HuH-7 (cell line): Measurements from ENCODE around the gene ZFHX3.

ENCODE experiments used
- DNase-seq: peaks from one replicate; pipeline ENCODE4 v3.0.0; 2011; ENCODE audit warnings: low spot score

Gene ZFHX3

GRCh38 chr16:72878301-72879269, 169.3 kb downstream of the ZFHX3 start:
- DNase-seq = no peak

GRCh38 chr16:72877374-72878028, 170.4 kb downstream of the ZFHX3 start:
- DNase-seq = peak; percentile 49

DNA sequence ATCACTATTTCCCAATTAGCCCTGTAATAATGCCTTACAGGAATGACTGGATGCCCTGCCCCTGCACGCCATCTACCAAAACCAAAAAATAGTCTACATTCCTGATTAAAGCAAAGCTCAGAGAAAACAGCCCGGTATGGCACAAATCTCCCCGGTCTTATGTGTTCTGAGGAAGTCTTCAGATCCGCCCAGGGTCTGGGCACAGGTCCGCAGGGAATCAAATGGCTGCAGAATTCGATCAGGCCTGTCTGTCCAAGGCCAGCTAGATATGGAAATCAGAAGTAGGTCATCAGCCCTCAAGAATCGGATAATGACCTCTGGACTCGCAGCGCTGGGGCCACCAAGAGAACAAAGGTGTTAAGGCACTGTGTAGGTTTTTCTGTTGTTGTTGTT, 171.0 kb downstream of the ZFHX3 start:
- DNase-seq = no peak

GRCh38 chr16:72876221-72876620, 171.7 kb downstream of the ZFHX3 start:
- no peak for DNase-seq

DNA sequence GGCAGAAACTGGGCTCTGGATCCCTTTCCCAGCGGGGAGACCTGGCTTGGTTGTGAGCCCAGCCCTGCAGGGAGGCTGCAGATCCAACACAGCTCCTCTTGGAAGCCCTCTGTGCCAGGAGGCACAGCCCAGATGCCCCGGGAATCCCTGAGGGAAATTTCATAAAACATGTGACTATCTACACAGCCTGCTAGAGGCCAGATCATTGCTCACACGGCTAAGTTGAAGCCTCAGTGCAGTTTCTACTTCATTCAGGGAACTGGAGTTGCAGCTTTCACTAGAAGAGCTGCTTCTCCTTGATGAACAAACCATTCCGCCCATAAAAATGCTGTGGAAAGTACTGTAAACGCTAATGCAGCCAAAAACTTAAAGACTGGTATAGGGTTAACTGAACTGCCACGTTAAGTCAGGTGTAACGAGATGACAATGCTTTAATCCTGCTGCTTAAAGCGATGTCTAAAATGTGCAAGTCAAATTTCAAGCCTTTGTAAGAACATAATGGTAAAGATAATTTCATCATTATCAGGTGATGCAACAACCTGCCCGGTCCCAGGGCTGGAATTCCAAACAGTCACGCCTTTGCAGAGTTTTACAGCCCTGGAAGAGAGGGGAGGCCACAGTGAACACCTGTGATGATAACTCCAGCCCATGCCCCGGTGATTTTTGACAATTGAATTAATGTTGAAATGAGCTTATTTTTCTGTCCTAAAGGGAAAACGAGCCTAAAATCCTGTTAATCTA, 172.5 kb downstream of the ZFHX3 start:
- DNase-seq = peak; percentile 72

GRCh38 chr16:72873853-72874252, 174.1 kb downstream of the ZFHX3 start:
- DNase-seq = no peak

- no peak for DNase-seq
Measured at GRCh38 chr16:72873044-72873443, 174.9 kb downstream of the ZFHX3 start.

DNA sequence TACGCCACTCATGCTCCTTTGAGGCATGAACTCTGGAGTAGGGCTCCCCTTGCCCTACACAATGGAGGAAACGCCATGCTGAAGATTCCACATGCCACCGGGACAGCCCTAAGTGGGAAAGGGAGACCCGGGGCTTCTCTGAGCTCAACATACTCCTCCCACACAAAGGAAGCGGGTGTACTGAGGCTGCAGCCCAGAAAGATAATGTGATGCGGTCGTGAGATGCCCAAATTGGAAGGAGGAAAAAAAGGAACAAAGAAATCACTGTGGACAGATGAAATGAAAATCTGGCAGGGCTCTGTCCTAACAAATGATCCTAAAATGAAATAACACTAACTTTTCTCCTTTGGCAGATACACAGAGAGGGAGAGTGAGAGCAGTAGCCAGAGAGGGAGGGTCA, 182.1 kb downstream of the ZFHX3 start:
- no peak for DNase-seq

DNA sequence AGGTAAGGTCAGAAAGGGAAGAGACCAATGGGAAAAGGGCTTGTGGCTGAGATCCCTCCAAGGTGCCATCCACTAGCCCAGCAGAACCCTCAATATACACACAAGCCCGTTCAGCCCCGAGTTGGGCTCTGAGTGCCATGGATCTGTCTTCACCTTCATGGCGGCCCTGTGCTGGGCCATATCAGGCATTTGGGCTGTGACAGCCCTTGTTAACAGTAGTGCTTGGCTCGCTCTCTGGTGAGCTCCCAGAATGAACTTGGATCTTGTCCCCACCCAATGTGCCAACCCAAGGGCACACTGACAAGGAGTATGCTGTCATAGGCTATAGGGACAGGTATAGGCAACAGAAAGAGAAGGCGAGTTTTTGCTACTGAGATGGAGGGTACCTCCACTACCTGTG, 182.7 kb downstream of the ZFHX3 start:
- DNase-seq = no peak

DNA sequence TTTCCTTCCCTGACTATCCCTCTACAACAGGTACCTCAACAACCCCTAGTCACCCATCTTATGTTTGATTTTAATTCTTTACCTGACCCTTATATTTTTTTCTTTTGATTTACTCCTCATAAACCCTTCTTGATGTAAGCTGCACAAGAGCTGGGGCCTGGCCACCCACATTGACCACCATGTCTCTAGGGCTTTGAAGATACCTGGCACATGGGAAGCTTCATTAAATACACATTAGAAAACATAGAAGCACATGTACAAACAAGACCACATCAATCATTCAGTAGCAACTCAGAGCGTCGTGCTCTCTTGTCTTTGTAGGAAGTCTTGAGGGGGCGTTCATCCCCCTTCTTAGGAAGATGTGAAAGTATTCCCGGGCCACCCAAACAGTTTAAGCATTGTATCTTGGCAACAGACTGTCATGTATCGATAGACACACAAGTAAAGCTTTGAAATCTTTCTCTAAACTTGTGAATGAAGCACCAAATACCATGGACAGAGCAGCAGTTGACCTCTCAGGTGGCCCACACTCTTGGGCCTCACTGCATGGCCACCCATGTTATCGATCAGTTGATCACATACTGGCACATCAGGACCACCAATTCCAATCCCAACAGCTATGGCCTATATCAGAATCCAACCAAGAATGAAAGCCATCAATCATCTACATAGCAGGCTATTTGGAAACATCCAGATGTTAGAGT, 183.6 kb downstream of the ZFHX3 start:
- DNase-seq = no peak

- DNase-seq = no peak
Measured at GRCh38 chr16:72862090-72862489, 185.8 kb downstream of the ZFHX3 start.

DNA sequence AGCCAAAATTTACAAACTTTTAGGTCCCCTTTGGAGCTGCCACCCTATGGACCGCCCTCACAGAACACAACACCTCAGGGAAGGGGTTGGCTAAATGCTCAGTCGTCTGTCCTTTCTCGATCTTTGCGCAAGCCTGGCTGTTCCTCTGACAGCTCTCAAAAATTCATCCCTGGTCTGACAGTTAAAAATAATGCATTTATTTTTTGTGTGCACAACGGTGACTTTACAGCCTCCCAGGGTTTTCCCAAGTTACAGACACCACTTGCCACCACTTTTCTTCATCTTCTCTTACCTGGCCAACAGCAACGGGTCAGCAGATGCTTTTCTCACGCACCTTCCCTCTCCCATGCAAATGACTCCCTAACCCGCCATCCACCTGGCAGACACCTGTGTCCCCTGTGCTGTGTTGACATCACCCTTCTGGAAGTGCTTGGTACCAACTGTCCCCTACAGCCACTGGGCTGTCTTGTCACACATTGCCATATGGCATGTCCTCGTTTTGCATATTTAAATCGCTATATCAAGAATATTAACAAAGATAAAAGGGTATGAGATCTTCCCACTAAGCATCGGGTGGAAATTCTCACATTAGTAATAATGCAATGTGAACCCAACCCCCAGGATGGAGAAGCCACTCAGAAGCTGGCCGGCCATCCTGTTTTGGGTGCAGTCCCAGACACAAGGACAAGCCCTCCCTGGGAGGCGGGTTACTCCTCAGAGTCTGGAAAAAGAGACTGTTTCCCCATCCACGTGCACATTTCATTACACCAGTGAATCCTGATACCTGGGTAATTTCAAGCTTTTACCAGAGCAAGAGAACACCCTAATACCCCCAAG, 187.0 kb downstream of the ZFHX3 start:
- no peak for DNase-seq

- no peak for DNase-seq
Measured at GRCh38 chr16:72859581-72859980, 188.3 kb downstream of the ZFHX3 start.

- DNase-seq = no peak
Measured at GRCh38 chr16:72858665-72859493, 189.0 kb downstream of the ZFHX3 start.

DNA sequence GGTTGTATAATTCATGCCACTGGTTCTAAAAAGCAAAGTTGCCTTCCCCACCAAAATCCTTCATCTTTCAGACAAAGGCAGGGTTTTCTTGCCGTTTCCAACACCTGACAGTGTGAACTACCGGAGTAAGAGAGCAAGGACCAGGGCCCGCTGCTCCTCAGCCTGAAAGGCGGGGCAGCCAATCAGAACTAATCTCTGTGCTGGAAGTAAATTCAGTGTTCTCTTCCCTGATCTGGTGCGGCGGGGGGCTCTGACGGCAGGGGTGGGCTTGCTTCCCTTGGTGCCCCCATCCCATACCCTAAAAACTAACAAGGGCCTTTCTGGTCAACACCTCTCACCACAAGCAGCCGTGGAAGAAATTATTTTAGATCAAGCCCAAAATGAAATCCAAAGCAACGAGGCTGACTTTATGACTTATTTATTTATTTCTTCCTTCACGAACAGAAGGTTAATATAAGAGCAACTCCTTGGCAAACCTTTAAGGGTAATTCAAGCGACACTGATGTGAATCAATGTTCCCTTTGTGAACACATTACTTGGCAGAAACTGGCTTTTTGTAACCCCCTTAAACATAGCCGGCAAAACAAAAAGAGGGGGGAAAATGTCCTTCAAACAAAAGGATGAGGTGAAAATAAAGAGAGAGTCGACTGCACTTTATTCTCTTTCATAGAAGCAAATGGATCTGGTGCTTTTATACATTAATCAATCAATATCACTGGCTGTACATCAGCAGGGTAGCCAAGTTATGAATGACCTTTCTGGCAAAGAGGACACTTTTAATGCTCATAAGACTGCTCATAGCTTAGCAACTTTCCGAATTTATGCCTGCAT, 189.9 kb downstream of the ZFHX3 start:
- no peak for DNase-seq

DNA sequence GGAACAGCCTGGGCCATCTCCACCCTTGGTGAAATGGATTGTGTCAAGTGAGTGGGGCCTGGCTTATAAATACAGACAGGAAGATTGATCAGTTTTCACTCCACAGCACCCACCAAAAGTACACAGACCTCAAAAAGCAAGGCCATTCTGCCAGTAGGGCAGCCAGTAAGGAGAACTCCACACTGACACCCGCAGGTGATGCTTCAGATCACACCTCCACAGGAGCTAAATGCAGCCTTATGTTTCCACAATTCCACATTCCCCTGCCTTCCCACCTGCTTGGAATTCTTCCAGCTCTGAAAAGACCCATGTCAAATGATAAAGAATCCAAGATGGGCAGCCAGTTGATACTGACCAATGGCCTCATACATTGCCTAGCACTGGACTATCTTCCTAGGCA, 191.1 kb downstream of the ZFHX3 start:
- DNase-seq = peak; percentile 81

GRCh38 chr16:72854267-72854959, 193.5 kb downstream of the ZFHX3 start:
- no peak for DNase-seq

DNA sequence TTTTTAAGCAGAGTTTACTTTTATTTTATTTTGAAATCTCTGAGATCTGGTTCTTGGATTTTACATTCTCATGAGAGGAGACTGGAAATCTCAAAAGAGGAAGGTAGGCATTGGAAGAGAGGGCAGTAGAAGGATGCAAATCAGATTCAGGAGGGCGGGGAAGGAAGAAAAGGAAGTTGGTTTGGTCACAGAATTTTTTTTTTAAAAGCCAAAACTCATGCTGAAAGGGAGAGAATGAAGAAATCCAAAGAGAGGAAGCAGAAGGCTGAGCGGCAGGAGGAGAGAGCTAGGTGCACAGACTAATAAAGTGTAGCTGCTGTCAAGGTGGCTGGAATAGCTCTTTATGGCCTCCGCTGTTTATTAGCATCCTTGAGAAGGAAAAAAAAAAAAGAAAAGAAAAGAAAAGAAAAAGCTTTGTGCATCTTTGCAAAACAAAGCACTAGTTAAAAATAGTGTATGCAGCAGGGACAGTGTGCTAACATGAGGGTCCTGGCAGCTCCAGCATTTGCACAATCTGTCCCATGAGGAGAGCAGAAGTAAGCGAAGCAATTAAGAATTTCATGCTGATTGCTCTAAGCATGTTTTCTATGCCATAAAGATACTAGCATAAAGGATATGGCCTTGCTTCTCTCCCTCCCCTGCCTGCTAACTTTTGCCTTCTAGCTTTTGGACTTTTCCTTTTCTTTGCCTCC, 194.2 kb downstream of the ZFHX3 start:
- no peak for DNase-seq
